Activated CD4-positive, alpha-beta T cell treated with anti-CD3 and anti-CD28 coated beads, Interleukin-2, amount 10 ng/mL, durations not matched to agents 7 days and 5 days (primary cell): Measurements from ENCODE around the gene ARHGAP22. TPM values are rescaled to one million over a fixed set of nuclear protein-coding genes. Genes with fewer than 3 reads are reported as not detected.
"Not testable (repeated sequence)": the region's sequence is repeated elsewhere in the genome, so short reads cannot be mapped to it uniquely, and the experiment has no call there.

Experiments
- CTCF ChIA-PET: fragments of 350-600 bp; sonication (Branson Sonifier 250); formaldehyde crosslinking; loops from one replicate; lab custom pipeline; 2021; ENCODE audit warnings: antibody characterized with exemption; lab: Charles Lee
- POLR2A ChIA-PET: fragments of 350-600 bp; sonication (Branson Sonifier 250); formaldehyde crosslinking; loops from one replicate; lab custom pipeline; 2021; ENCODE audit warnings: antibody characterized with exemption; lab: Charles Lee
- DNase-seq: peaks from one replicate; pipeline ENCODE4 v3.0.0-alpha.2; 2020
- H3K27ac Mint-ChIP-seq: one replicate; pipeline ENCODE4 v1.8.0; 2021; ENCODE audit warnings: mild to moderate bottlenecking, moderate library complexity, mixed read lengths
- H3K27me3 Mint-ChIP-seq: one replicate; pipeline ENCODE4 v1.8.0; 2021; ENCODE audit warnings: mixed read lengths
- H3K36me3 Mint-ChIP-seq: one replicate; pipeline ENCODE4 v1.8.0; 2021; ENCODE audit warnings: low read depth, mixed read lengths
- H3K4me1 Mint-ChIP-seq: one replicate; pipeline ENCODE4 v1.8.0; 2021; ENCODE audit warnings: mixed read lengths
- H3K4me3 Mint-ChIP-seq: one replicate; pipeline ENCODE4 v1.8.0; 2021; ENCODE audit warnings: mild to moderate bottlenecking, moderate library complexity, mixed read lengths
- H3K9me3 Mint-ChIP-seq: one replicate; pipeline ENCODE4 v1.8.0; 2021; ENCODE audit warnings: mixed read lengths
- total RNA-seq, 2 experiments: library from RNA; stranded (reverse); gene quantifications; one replicate each; pipeline ENCODE4 v1.2.3, GENCODE V29; 2021

Gene ARHGAP22
- total RNA-seq, result not detected

DNA sequence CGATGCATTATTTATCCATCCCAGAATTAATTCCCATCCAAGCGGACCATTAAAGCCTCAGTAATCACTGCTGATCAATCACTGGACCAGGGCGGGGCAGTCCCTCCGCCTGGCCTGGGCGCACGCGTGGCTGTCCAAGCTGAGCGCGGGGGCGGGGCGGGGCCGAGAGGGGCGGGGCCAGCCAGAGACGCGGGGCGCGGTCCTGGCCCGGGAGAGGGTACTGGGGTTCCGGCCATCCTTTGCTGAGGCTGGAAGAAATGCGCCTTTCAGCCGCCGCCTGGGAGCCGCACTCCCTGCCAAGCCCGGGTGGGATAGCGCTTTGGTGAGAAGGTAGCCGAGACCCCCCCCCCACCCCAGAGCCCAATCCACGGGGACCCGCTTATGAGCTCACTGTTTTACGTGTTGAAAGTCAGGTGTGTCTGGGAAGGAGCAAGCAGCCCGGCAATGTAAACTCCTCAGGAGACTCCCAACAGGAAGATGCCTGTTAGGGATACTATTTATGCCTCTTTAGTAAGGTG is at the start of gene ARHGAP22:
Gene ARHGAP22 (minus strand): TSS at position 83 of the 518 bp plus-strand sequence. CDS start 277 bp downstream, outside the sequence.
- DNase-seq, result no peak
- no peaks in the 10 kb centered on the region for H3K36me3 Mint-ChIP-seq
- H3K9me3 Mint-ChIP-seq, result no peaks in the 10 kb centered on the region
- no peak within 1 kb of the TSS for H3K4me3 Mint-ChIP-seq
- H3K4me1 Mint-ChIP-seq, result peaks cover 2% of the 10 kb centered on the region
- no peak within 1 kb of the TSS for H3K27ac Mint-ChIP-seq
- H3K27me3 Mint-ChIP-seq, result peaks cover 37% of the 10 kb centered on the region
- ChIA-PET POLR2A (no interaction called here), CTCF (interaction anchor here (3.7 to 4.6 kb wide), 2 partner anchors 19 to 52 kb away, joined by 12 to 33 read pairs; no protein-coding TSS in a partner anchor)

GRCh38 chr10:48653944-48654698 is 49.2 kb upstream of the ARHGAP22 start:
- Mint-ChIP-seq H3K9me3 (no peaks in the 10 kb centered on the region), H3K4me3 (no peak overlapping the region), H3K27me3 (peaks cover 32% of the 10 kb centered on the region), H3K4me1 (peaks cover 6% of the 10 kb centered on the region), H3K27ac (no peak overlapping the region), H3K36me3 (no peaks in the 10 kb centered on the region)
- ChIA-PET POLR2A (no interaction called here), CTCF (no interaction called here)
- DNase-seq, result no peak

- no peaks in the 10 kb centered on the region for H3K9me3 Mint-ChIP-seq
- CTCF ChIA-PET, result no interaction called here
- H3K4me3 Mint-ChIP-seq, result no peak overlapping the region
These were observed 48.5 kb upstream of the ARHGAP22 start for GRCh38 chr10:48653347-48653746.

DNA sequence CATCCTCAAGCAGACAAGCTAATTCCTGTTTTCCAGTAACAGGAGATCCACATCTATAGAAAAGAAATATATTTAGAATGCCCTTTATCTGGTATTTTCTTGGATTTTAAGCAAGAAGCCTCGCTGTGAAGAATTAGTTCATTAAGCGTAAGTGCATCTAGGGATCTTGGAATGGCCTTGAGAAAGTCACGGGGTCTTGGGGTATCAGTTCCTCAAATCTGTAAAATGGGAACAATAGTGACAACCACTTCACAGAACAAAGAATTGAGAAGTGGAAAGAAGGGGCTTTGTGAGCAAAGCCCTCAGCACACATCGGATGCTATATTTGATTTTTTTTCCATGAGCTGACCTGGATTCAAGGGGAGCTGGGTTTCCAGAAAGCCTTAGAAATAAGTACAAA is 47.5 kb upstream of the ARHGAP22 start:
- CTCF ChIA-PET, result no interaction called here
- Mint-ChIP-seq H3K27ac (no peak overlapping the region), H3K27me3 (peaks cover 32% of the 10 kb centered on the region), H3K36me3 (no peaks in the 10 kb centered on the region), H3K4me3 (no peak overlapping the region), H3K9me3 (no peaks in the 10 kb centered on the region), H3K4me1 (peaks cover 6% of the 10 kb centered on the region)
- POLR2A ChIA-PET, result no interaction called here
- no peak for DNase-seq

More at GRCh38 chr10:48653347-48653746, 48.5 kb upstream of the ARHGAP22 start:
- Mint-ChIP-seq H3K27me3 (peaks cover 32% of the 10 kb centered on the region), H3K36me3 (no peaks in the 10 kb centered on the region), H3K27ac (no peak overlapping the region), H3K4me1 (peaks cover 6% of the 10 kb centered on the region)
- DNase-seq, result no peak
- POLR2A ChIA-PET, result no interaction called here

DNA sequence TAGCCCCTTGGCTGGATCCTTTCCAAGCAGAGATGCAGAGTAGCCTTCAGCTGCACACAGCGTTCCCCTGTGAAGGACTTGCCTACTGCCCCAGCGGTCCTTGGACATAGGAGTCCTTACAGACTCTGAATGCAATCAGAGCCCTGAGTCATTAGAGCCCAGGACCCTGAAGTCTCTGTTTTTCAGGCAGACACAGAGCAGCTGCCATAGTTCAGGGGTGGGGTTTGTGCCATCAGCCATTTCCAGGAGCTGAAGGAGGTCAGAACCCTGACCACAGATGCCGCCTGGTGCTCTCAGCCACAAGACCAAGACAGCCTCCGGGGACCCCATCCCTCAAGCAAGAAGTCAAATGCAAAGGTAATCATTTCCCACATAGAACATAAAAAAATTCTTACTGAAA is 47.0 kb upstream of the ARHGAP22 start:
- no peak for DNase-seq
- CTCF ChIA-PET, result no interaction called here
- Mint-ChIP-seq H3K27ac (no peak overlapping the region), H3K4me1 (peaks cover 6% of the 10 kb centered on the region), H3K9me3 (no peaks in the 10 kb centered on the region), H3K36me3 (no peaks in the 10 kb centered on the region), H3K4me3 (no peak overlapping the region), H3K27me3 (peaks cover 32% of the 10 kb centered on the region)
- POLR2A ChIA-PET, result no interaction called here

DNA sequence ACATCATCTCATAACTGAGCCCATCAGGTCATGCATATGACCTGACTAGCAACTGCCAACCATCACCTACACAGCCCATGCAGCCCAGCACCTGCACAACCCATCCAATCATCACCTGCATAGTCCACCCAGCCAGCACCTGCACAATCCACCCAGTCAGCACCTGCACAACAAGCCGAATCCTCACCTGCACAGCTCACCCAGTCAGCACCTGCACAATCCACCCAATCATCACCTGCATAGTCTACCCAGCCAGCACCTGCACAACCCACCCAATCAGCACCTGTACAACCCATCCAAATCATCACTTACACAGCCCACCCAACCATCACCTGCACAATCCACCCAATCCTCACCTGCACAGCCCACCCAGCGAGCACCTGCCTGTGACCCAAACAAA is 46.4 kb upstream of the ARHGAP22 start:
- Mint-ChIP-seq H3K27me3 (peaks cover 32% of the 10 kb centered on the region), H3K4me1 (peaks cover under 1% of the 10 kb centered on the region), H3K9me3 (no peaks in the 10 kb centered on the region), H3K4me3 (no peak overlapping the region), H3K27ac (no peak overlapping the region), H3K36me3 (no peaks in the 10 kb centered on the region)
- ChIA-PET POLR2A (no interaction called here), CTCF (no interaction called here)
- no peak for DNase-seq

DNA sequence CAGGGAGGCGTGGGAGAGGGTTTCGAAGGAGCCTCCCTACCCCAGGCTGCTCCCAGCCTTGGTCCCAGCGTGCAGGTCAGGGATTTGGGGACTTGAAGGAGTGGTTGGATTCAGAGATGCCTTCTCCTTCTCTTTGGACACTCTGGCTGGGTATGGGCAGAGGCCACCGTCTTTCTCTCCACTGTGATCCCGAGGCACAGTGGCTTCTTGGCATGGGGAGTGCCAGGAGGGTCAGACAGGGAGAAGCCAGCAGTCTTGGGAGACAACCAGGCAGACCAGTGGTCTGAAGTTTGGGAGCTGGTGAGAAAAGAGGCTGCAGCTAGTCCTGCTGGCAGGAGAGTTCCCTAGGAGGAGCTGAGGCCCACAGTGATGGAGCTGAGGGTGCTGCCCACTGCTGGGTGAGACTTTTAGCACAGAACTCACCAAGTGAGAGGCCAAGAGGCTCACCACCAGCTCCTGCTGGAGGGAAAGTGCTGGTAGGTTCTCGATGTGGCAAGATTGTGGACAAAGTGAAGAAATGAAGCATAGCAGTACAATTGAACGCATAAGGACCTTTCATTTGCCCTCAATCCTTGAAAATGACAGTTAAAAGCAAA is 44.6 kb upstream of the ARHGAP22 start:
- Mint-ChIP-seq H3K4me1 (no peaks in the 10 kb centered on the region), H3K9me3 (no peaks in the 10 kb centered on the region), H3K27me3 (peaks cover 36% of the 10 kb centered on the region), H3K4me3 (no peak overlapping the region), H3K36me3 (no peaks in the 10 kb centered on the region), H3K27ac (no peak overlapping the region)
- no peak for DNase-seq
- CTCF ChIA-PET, result no interaction called here
- POLR2A ChIA-PET, result no interaction called here

DNA sequence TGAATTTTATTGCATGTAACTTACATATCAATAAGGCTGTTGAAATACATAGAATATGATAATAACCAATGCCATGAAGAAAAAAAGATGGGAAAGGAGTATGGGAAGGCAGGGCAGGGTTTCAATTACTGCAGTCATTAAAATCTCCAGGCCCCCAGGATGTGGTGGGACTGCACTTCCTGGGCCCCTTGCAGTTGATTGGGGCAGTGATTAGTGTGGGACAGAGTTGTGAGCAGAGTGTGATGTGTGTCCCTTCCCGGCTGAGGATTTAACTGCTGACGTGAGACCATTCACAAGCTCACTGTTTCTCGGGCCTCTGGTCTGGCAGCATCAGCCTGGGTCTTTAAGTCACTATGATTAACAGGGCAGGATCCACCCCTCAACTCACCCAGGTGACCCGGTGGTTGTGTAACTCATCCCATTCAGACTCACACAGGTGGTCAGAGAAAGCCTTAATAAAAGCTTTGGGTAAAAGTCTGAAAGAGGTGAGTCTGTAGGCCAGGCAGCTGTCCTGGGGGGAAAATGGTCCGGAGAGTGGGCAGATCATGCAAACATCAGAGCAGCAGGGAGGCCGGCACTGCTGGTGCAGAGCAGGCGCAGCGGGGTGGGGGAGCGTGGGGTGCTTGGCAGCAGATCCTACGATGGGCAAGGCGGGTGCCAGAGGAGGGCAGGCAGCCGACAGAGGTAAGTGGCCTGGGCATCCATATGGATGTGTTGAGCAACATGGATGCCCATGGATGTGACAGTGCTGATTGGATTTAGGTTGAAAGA is 43.5 kb upstream of the ARHGAP22 start:
- peaks cover 30% of the 10 kb centered on the region for H3K27me3 Mint-ChIP-seq

GRCh38 chr10:48647073-48647472 is 42.2 kb upstream of the ARHGAP22 start:
- CTCF ChIA-PET, result interaction anchor here (1.0 to 1.1 kb wide), 2 partner anchors 9 to 11 kb away, joined by 3 read pairs; no protein-coding TSS in a partner anchor
- H3K4me1 Mint-ChIP-seq, H3K9me3 Mint-ChIP-seq, DNase-seq, H3K36me3 Mint-ChIP-seq, POLR2A ChIA-PET, H3K4me3 Mint-ChIP-seq, H3K27ac Mint-ChIP-seq: not testable (repeated sequence)
- peaks cover 24% of the 10 kb centered on the region for H3K27me3 Mint-ChIP-seq

More for the DNA sequence above, 43.5 kb upstream of the ARHGAP22 start:
- Mint-ChIP-seq H3K9me3 (no peaks in the 10 kb centered on the region), H3K36me3 (no peaks in the 10 kb centered on the region), H3K4me3 (no peak overlapping the region), H3K27ac (no peak overlapping the region), H3K4me1 (no peaks in the 10 kb centered on the region)
- ChIA-PET POLR2A (no interaction called here), CTCF (interaction anchor here (1.1 to 1.5 kb wide), 2 partner anchors 8 to 10 kb away, joined by 3 to 4 read pairs; no protein-coding TSS in a partner anchor)
- no peak for DNase-seq

DNA sequence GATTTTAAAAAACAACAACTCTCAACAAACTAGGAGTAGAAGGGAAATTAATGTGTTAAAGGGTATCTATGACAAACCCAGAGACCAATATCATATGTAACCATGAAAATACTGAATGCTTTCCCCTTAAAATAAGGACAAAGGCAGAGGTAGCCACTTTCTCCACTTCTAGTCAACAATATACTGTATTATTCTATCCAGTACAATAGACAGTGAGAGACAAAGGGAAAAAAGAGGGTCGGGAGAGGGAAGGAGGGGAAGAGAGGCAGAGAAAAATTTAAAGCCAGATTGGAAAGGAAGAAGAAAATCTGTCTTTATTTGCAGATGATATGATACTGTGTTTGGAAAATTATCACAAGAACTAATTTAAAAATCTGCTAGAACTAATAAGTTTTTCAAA is 40.7 kb upstream of the ARHGAP22 start:
- no peaks in the 10 kb centered on the region for H3K9me3 Mint-ChIP-seq
- H3K27ac Mint-ChIP-seq, result no peak overlapping the region
- H3K27me3 Mint-ChIP-seq, result peaks cover 20% of the 10 kb centered on the region
- no peak overlapping the region for H3K4me3 Mint-ChIP-seq
- H3K36me3 Mint-ChIP-seq, result no peaks in the 10 kb centered on the region
- ChIA-PET POLR2A (no interaction called here), CTCF (no interaction called here)
- DNase-seq, result no peak
- H3K4me1 Mint-ChIP-seq, result no peaks in the 10 kb centered on the region

GRCh38 chr10:48641099-48641690 is 36.3 kb upstream of the ARHGAP22 start:
- DNase-seq, H3K27ac Mint-ChIP-seq, H3K9me3 Mint-ChIP-seq, H3K4me3 Mint-ChIP-seq, H3K4me1 Mint-ChIP-seq, POLR2A ChIA-PET, H3K36me3 Mint-ChIP-seq: not testable (repeated sequence)
- peaks cover 38% of the 10 kb centered on the region for H3K27me3 Mint-ChIP-seq
- CTCF ChIA-PET, result interaction anchor here (0.9 to 1.5 kb wide), 2 partner anchors 15 to 750 kb away, joined by 3 to 6 read pairs; no protein-coding TSS in a partner anchor

GRCh38 chr10:48640326-48640725 is 35.5 kb upstream of the ARHGAP22 start:
- peaks cover 2% of the 10 kb centered on the region for H3K9me3 Mint-ChIP-seq
- peaks cover 34% of the 10 kb centered on the region for H3K27me3 Mint-ChIP-seq
- POLR2A ChIA-PET, result no interaction called here

More at GRCh38 chr10:48640326-48640725, 35.5 kb upstream of the ARHGAP22 start:
- CTCF ChIA-PET, result interaction anchor here (0.9 to 1.5 kb wide), 2 partner anchors 16 to 751 kb away, joined by 3 to 6 read pairs; no protein-coding TSS in a partner anchor
- Mint-ChIP-seq H3K4me3 (no peak overlapping the region), H3K36me3 (no peaks in the 10 kb centered on the region), H3K4me1 (peaks cover 2% of the 10 kb centered on the region), H3K27ac (no peak overlapping the region)
- DNase-seq, result no peak
